Measurements from ENCODE around the gene C8B.

C8B gene

GRCh38 chr1:56967355-56967754 is 1.5 kb upstream of the C8B start:
- DNase-seq (ENCODE audit: extremely low spot score) = no peak
- TF ChIP-seq, protein P1, sequence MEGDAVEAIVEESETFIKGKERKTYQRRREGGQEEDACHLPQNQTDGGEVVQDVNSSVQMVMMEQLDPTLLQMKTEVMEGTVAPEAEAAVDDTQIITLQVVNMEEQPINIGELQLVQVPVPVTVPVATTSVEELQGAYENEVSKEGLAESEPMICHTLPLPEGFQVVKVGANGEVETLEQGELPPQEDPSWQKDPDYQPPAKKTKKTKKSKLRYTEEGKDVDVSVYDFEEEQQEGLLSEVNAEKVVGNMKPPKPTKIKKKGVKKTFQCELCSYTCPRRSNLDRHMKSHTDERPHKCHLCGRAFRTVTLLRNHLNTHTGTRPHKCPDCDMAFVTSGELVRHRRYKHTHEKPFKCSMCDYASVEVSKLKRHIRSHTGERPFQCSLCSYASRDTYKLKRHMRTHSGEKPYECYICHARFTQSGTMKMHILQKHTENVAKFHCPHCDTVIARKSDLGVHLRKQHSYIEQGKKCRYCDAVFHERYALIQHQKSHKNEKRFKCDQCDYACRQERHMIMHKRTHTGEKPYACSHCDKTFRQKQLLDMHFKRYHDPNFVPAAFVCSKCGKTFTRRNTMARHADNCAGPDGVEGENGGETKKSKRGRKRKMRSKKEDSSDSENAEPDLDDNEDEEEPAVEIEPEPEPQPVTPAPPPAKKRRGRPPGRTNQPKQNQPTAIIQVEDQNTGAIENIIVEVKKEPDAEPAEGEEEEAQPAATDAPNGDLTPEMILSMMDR (IDR thresholded peaks at IDR 0.05; ENCODE audit: control extremely low read depth, extremely low read depth, low read depth, missing control alignments) = no peak
- POLR2A ChIA-PET = no interaction called here
- CTCF ChIA-PET = interaction anchor here (1.9 kb wide), 1 partner anchor 13 kb away, joined by 5 read pairs; no protein-coding TSS in a partner anchor

- ChIA-PET CTCF (interaction anchor here (1.9 kb wide), 1 partner anchor 14 kb away, joined by 5 read pairs; no protein-coding TSS in a partner anchor), POLR2A (no interaction called here)
- DNase-seq (ENCODE audit: extremely low spot score) = no peak
- TF ChIP-seq, protein P1 (IDR thresholded peaks at IDR 0.05; ENCODE audit: control extremely low read depth, extremely low read depth, low read depth, missing control alignments) = no peak
Observed at GRCh38 chr1:56966698-56966999, 834 bp upstream of the C8B start.

DNA sequence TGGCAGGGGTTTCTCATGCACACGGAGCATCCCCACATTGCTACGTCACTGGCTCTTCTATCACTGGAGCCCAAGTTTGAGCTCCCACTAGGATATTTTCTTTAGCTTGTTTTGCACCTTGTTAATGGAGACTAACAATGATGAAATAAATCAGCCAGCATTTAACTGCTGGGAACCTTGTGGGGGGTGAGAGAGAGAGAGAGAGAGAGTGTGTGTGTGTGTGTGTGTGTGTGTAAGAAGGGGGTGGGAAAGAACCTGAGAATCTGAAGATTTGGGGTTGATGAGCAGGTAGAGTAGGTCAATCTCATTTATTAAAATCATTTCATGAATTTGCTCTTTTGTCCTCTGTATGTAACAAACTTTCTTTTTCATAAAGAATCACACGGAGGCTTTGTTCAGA is 624 bp downstream of the C8B start:
- TF ChIP-seq, protein P1 (IDR thresholded peaks at IDR 0.05; ENCODE audit: control extremely low read depth, extremely low read depth, low read depth, missing control alignments) = no peak
- no peak for DNase-seq (ENCODE audit: extremely low spot score)
- CTCF ChIA-PET = interaction anchor here (1.2 kb wide), 1 partner anchor 11 kb away, joined by 3 read pairs; no protein-coding TSS in a partner anchor
- POLR2A ChIA-PET = no interaction called here

- CTCF ChIA-PET = no interaction called here
- POLR2A ChIA-PET = no interaction called here
- no peak for DNase-seq (ENCODE audit: extremely low spot score)
- TF ChIP-seq, protein P1 (IDR thresholded peaks at IDR 0.05; ENCODE audit: control extremely low read depth, extremely low read depth, low read depth, missing control alignments) = no peak
Observed at GRCh38 chr1:56964349-56965017, 1.3 kb downstream of the C8B start.

GRCh38 chr1:56963667-56964066 is 2.1 kb downstream of the C8B start:
- DNase-seq (ENCODE audit: extremely low spot score) = no peak
- POLR2A ChIA-PET = no interaction called here
- CTCF ChIA-PET = no interaction called here
- TF ChIP-seq, protein P1 (IDR thresholded peaks at IDR 0.05; ENCODE audit: control extremely low read depth, extremely low read depth, low read depth, missing control alignments) = no peak

DNA sequence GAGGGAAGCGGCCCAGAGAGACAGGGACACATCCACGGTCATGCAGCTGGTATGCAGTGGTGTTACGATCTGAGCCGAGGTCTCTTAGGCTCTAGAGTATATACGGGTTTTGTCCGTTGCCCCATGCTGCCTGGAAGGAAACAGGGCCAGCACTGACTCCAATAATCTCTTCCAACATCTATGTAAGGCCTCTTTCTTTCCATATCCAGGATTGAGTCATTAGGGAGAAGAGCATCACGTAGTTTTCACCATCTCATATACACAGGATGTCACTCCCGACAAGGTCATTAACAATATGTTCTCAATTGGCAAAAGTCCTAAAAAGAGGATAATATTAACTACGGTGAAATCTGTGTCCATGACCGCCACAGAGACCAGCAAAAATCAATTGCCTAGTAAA is 4.4 kb downstream of the C8B start:
- no peak for DNase-seq (ENCODE audit: extremely low spot score)
- TF ChIP-seq, protein P1 (IDR thresholded peaks at IDR 0.05; ENCODE audit: control extremely low read depth, extremely low read depth, low read depth, missing control alignments) = no peak
- CTCF ChIA-PET = no interaction called here
- POLR2A ChIA-PET = no interaction called here
